GM18951 (cell line): ENCODE data around the gene TMEM53.

Experiments
- POLR2A ChIP-seq: IDR thresholded peaks from 4 replicates; pipeline ENCODE4 v1.6.1; 2011; ENCODE audit warnings: mild to moderate bottlenecking; ENCODE audit not compliant: insufficient read length, insufficient read depth; ENCODE audit errors: extremely low read depth
- in situ Hi-C: fragments of 300-500 bp; cut with MboI; formaldehyde crosslinking; loops from one replicate; pipeline ENCODE4 v1.12.0; 2022; ENCODE audit warnings: low sequenced_read_pairs, mixed read lengths, inconsistent platforms; ENCODE audit not compliant: unreplicated experiment

TMEM53 gene

GRCh38 chr1:44609768-44610526, 64.3 kb downstream of the TMEM53 start:
- in situ Hi-C loops = no loop called here
- no peak for TF ChIP-seq POLR2A

- in situ Hi-C loops = no loop called here
- no peak for TF ChIP-seq POLR2A
These were observed 64.9 kb downstream of the TMEM53 start for GRCh38 chr1:44609412-44609767.

- TF ChIP-seq POLR2A = no peak
- in situ Hi-C loops = no loop called here
These were observed 66.1 kb downstream of the TMEM53 start for GRCh38 chr1:44608141-44608540.

- no peak for TF ChIP-seq POLR2A
These were observed 67.5 kb downstream of the TMEM53 start for GRCh38 chr1:44606701-44607281.

GRCh38 chr1:44605914-44606615, 68.2 kb downstream of the TMEM53 start:
- in situ Hi-C loops = no loop called here

More at GRCh38 chr1:44606701-44607281, 67.5 kb downstream of the TMEM53 start:
- in situ Hi-C loops = no loop called here

GRCh38 chr1:44604157-44604955, 69.9 kb downstream of the TMEM53 start:
- in situ Hi-C loops = no loop called here
- TF ChIP-seq POLR2A = no peak

More at GRCh38 chr1:44605914-44606615, 68.2 kb downstream of the TMEM53 start:
- TF ChIP-seq POLR2A = no peak

GRCh38 chr1:44603718-44604117, 70.6 kb downstream of the TMEM53 start:
- no peak for TF ChIP-seq POLR2A

More at GRCh38 chr1:44603718-44604117, 70.6 kb downstream of the TMEM53 start:
- in situ Hi-C loops = no loop called here
